Spleen (tissue), 7 donors: ENCODE measurements around the gene ADPRS.

Experiments
- POLR2A ChIP-seq, 3 donors: fragments of 450-650 bp; IDR thresholded peaks; one replicate each; pipeline ENCODE4 v1.5.1; 2017; ENCODE audit warnings: antibody characterized with exemption in 3 of 3, mild to moderate bottlenecking in 1 of 3
- POLR2AphosphoS5 ChIP-seq, 3 donors: sonication (generic); formaldehyde crosslinking; IDR thresholded peaks; one replicate each; pipeline ENCODE4 v1.5.1; 2017; ENCODE audit warnings: antibody characterized with exemption in 3 of 3
- TF ChIP-seq, protein P1 (sequence below), 11 experiments: fragments of 200-600 bp in 7 of 11; fragments of 450-650 bp in 4 of 11; sonication (generic) in 4 of 11; IDR thresholded peaks in 8 of 11; conservative IDR thresholded peaks in 3 of 11; 1 replicate in 7 of 11; 2 replicates in 4 of 11; pipeline versions ENCODE4 v1.4.0 to v1.8.0; 2016 to 2021; ENCODE audit warnings: antibody characterized with exemption in 11 of 11, inconsistent platforms in 4 of 11, mild to moderate bottlenecking in 1 of 11
- donor health status: DM: no; HTN: no; CAD: no; lungs with moderate emphysema.
- donor health status: DM: no; HTN: no; CAD: no.
- donor health status: DM: no; HTN: no; CAD: no.

- TF ChIP-seq, protein P1, sequence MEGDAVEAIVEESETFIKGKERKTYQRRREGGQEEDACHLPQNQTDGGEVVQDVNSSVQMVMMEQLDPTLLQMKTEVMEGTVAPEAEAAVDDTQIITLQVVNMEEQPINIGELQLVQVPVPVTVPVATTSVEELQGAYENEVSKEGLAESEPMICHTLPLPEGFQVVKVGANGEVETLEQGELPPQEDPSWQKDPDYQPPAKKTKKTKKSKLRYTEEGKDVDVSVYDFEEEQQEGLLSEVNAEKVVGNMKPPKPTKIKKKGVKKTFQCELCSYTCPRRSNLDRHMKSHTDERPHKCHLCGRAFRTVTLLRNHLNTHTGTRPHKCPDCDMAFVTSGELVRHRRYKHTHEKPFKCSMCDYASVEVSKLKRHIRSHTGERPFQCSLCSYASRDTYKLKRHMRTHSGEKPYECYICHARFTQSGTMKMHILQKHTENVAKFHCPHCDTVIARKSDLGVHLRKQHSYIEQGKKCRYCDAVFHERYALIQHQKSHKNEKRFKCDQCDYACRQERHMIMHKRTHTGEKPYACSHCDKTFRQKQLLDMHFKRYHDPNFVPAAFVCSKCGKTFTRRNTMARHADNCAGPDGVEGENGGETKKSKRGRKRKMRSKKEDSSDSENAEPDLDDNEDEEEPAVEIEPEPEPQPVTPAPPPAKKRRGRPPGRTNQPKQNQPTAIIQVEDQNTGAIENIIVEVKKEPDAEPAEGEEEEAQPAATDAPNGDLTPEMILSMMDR (IDR thresholded peaks at IDR 0.05 in 8 of 11, conservative IDR thresholded peaks at IDR 0.05 in 3 of 11), result no peak
- TF ChIP-seq POLR2A (IDR thresholded peaks at IDR 0.05), result no peak
- TF ChIP-seq POLR2AphosphoS5 (IDR thresholded peaks at IDR 0.05), result no peak
Measured at GRCh38 chr1:36097693-36098585, 9.2 kb downstream of the ADPRS start.
